Measurements from ENCODE around the gene ATRAID.

Gene ATRAID

GRCh38 chr2:27220091-27220490, 8.2 kb downstream of the ATRAID start:
- no peak for DNase-seq (ENCODE audit: low read depth)

- DNase-seq (ENCODE audit: low read depth), result no peak
Observed at GRCh38 chr2:27221166-27221565, 9.3 kb downstream of the ATRAID start.

GRCh38 chr2:27222407-27222806, 10.6 kb downstream of the ATRAID start:
- no peak for DNase-seq (ENCODE audit: low read depth)

GRCh38 chr2:27223416-27223815, 11.6 kb downstream of the ATRAID start:
- no peak for DNase-seq (ENCODE audit: low read depth)

GRCh38 chr2:27225526-27225925, 13.7 kb downstream of the ATRAID start:
- DNase-seq (ENCODE audit: low read depth), result no peak

- no peak for DNase-seq (ENCODE audit: low read depth)
Observed at GRCh38 chr2:27227501-27227900, 15.7 kb downstream of the ATRAID start.

GRCh38 chr2:27231921-27232320, 20.1 kb downstream of the ATRAID start:
- no peak for DNase-seq (ENCODE audit: low read depth)

GRCh38 chr2:27233341-27233740, 21.5 kb downstream of the ATRAID start:
- DNase-seq (ENCODE audit: low read depth), result no peak

GRCh38 chr2:27236136-27236535, 24.3 kb downstream of the ATRAID start:
- no peak for DNase-seq (ENCODE audit: low read depth)

GRCh38 chr2:27236626-27237025, 24.8 kb downstream of the ATRAID start:
- no peak for DNase-seq (ENCODE audit: low read depth)

- no peak for DNase-seq (ENCODE audit: low read depth)
Observed at GRCh38 chr2:27237341-27237945, 25.6 kb downstream of the ATRAID start.

- no peak for DNase-seq (ENCODE audit: low read depth)
Observed at GRCh38 chr2:27238976-27239375, 27.1 kb downstream of the ATRAID start.

GRCh38 chr2:27240406-27240805, 28.6 kb downstream of the ATRAID start:
- DNase-seq (ENCODE audit: low read depth), result no peak

GRCh38 chr2:27241761-27242613, 30.1 kb downstream of the ATRAID start:
- DNase-seq (ENCODE audit: low read depth), result no peak

GRCh38 chr2:27242614-27242951, 30.7 kb downstream of the ATRAID start:
- DNase-seq (ENCODE audit: low read depth), result no peak

GRCh38 chr2:27243391-27244130, 31.7 kb downstream of the ATRAID start:
- DNase-seq (ENCODE audit: low read depth), result no peak

- DNase-seq (ENCODE audit: low read depth), result no peak
Observed at GRCh38 chr2:27245116-27245515, 33.3 kb downstream of the ATRAID start.

GRCh38 chr2:27245626-27246025, 33.8 kb downstream of the ATRAID start:
- no peak for DNase-seq (ENCODE audit: low read depth)

GRCh38 chr2:27247893-27248292, 36.1 kb downstream of the ATRAID start:
- DNase-seq (ENCODE audit: low read depth), result no peak

GRCh38 chr2:27249159-27249890, 37.5 kb downstream of the ATRAID start:
- no peak for DNase-seq (ENCODE audit: low read depth)

- DNase-seq (ENCODE audit: low read depth), result peak; percentile 17
Observed at GRCh38 chr2:27249891-27250651, 38.2 kb downstream of the ATRAID start.
